GM21825 (cell line): ENCODE results near the gene JAG1.

Experiments used
- ATAC-seq: cut with Tn5 transposase; IDR thresholded peaks from one replicate; pipeline ENCODE4 v1.9.1; 2021; ENCODE audit warnings: mild to moderate bottlenecking, moderate library complexity; ENCODE audit not compliant: unreplicated experiment

Gene JAG1

GRCh38 chr20:10668677-10669368 lies 5.0 kb downstream of the JAG1 start:
- no peak for ATAC-seq

GRCh38 chr20:10667560-10668167 lies 6.1 kb downstream of the JAG1 start:
- ATAC-seq: no peak

GRCh38 chr20:10667077-10667401 lies 6.8 kb downstream of the JAG1 start:
- no peak for ATAC-seq

- ATAC-seq: no peak
These were observed 7.3 kb downstream of the JAG1 start for GRCh38 chr20:10666221-10667076.

GRCh38 chr20:10665791-10666190 lies 8.0 kb downstream of the JAG1 start:
- no peak for ATAC-seq

- no peak for ATAC-seq
These were observed 8.7 kb downstream of the JAG1 start for GRCh38 chr20:10665027-10665561.

- ATAC-seq: no peak
These were observed 10.0 kb downstream of the JAG1 start for GRCh38 chr20:10663756-10664155.

GRCh38 chr20:10662661-10663458 lies 10.9 kb downstream of the JAG1 start:
- ATAC-seq: no peak

- no peak for ATAC-seq
These were observed 11.6 kb downstream of the JAG1 start for GRCh38 chr20:10662151-10662550.

GRCh38 chr20:10661261-10661660 lies 12.5 kb downstream of the JAG1 start:
- ATAC-seq: no peak

- ATAC-seq: no peak
These were observed 13.1 kb downstream of the JAG1 start for GRCh38 chr20:10660661-10661060.

GRCh38 chr20:10659651-10660601 lies 13.9 kb downstream of the JAG1 start:
- no peak for ATAC-seq

- no peak for ATAC-seq
These were observed 14.7 kb downstream of the JAG1 start for GRCh38 chr20:10658876-10659632.

- no peak for ATAC-seq
These were observed 15.6 kb downstream of the JAG1 start for GRCh38 chr20:10658051-10658823.

- no peak for ATAC-seq
These were observed 16.3 kb downstream of the JAG1 start for GRCh38 chr20:10657453-10657852.

- no peak for ATAC-seq
These were observed 17.8 kb downstream of the JAG1 start for GRCh38 chr20:10655720-10656669.

- ATAC-seq: peak; percentile 67
These were observed 19.2 kb downstream of the JAG1 start for GRCh38 chr20:10654630-10655029.
